ENCODE data around the gene CD40LG. TPM values are rescaled to one million over a fixed set of nuclear protein-coding genes. Genes with fewer than 3 reads are reported as not detected.

The CD40LG gene
- total and polyA plus RNA-seq, 5 donors from 2014 or later = 7.6 to 25.0 (median 19.9) TPM

DNA sequence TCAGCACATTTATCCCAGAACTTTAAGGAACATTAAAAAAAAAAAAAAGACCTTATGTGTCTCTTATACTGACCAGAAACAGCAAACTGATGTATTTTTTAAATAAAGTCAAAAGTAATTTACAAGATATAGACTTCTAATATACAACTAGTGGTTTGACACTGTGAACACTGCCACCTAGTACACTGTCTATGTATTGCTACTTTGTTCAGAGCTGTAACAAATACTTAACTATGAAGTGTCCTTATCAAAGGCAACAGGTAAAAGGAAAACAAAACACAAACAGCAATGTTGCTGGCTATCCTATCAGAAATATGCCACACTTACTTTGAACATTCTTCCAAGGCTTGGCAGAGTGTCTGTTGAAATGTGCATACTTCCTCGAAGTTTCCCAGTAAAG is 60.4 kb downstream of the CD40LG start:
- Histone ChIP-seq H3K4me1 (ENCODE audit: control insufficient read depth, insufficient read depth, low read length, poor library complexity, severe bottlenecking) (no peaks in the 10 kb centered on the region), H3K27me3 (ENCODE audit: control insufficient read depth, insufficient read depth, low read length) (no peaks in the 10 kb centered on the region), H3K36me3 (ENCODE audit: control insufficient read depth, insufficient read depth, low read length) (peaks cover 37% of the 10 kb centered on the region), H3K27ac (ENCODE audit: insufficient read depth, low read length, poor library complexity, severe bottlenecking) (no peak overlapping the region), H3K9me3 (ENCODE audit: control insufficient read depth in 2 of 2, low read length in 2 of 2) (no peaks in the 10 kb centered on the region), H3K4me3 (ENCODE audit: low read depth, low read length) (no peak overlapping the region)
- DNase-seq (peak in 1 of 3 donors; percentile 42), ATAC-seq (ENCODE audit: low read depth in 2 of 2) (peak; percentile 55)
- Mint-ChIP-seq H3K4me3 (no peak overlapping the region), H3K9me3 (no peaks in the 10 kb centered on the region), H3K4me1 (peaks cover 5 to 25% (median 15%) of the 10 kb centered on the region in 4 donors), H3K27me3 (no peaks in the 10 kb centered on the region), H3K36me3 (peaks cover 11% of the 10 kb centered on the region), H3K27ac (no peak overlapping the region)

Other genes starting within 250 kb of the CD40LG start
- gene BRS3, start 160.2 kb upstream of the CD40LG start, total RNA-seq = not detected
- gene BRS3, start 160.2 kb upstream of the CD40LG start, polyA plus RNA-seq = not detected
- 32.9 TPM for gene HTATSF1, start 150.6 kb upstream of the CD40LG start, total RNA-seq
- 10 to 100 TPM; 42.6 to 50.6 (median 47.1) TPM for gene HTATSF1, start 150.6 kb upstream of the CD40LG start, polyA plus RNA-seq
- gene VGLL1, start 115.9 kb upstream of the CD40LG start, total RNA-seq = not detected
- gene VGLL1, start 115.9 kb upstream of the CD40LG start, polyA plus RNA-seq = not detected
- 87.8 TPM for gene ARHGEF6, start 132.8 kb downstream of the CD40LG start, total RNA-seq
- gene ARHGEF6, start 132.8 kb downstream of the CD40LG start, polyA plus RNA-seq = 100 to 1,000 TPM in 1 of 4 donors, 10 to 100 TPM in 3; 83.0 to 111 (median 86.9) TPM
- gene RBMX, start 232.6 kb downstream of the CD40LG start, total RNA-seq = 249 TPM
- 100 to 1,000 TPM; 181 to 243 (median 200) TPM for gene RBMX, start 232.6 kb downstream of the CD40LG start, polyA plus RNA-seq

Data from CD4-positive, CD25-positive, alpha-beta regulatory T cell (primary cell).